SK-N-SH treated with all-trans-retinoic acid at 6 μM for 48 hours (cell line): Measurements from ENCODE around the gene OBSCN.

Experiments
- ATAC-seq: fragments of 200-7000 bp; cut with Tn5 transposase; 3 replicates; pipeline ENCODE4 v1.9.1; 2020; ENCODE audit warnings: mild to moderate bottlenecking, moderate library complexity
- ARNTL ChIP-seq: fragments of 450-650 bp; formaldehyde crosslinking; IDR thresholded peaks from 2 replicates; pipeline ENCODE4 v1.5.0; 2020; ENCODE audit warnings: low read depth, mild to moderate bottlenecking, moderate library complexity, borderline replicate concordance
- BACH2 ChIP-seq: fragments of 250-450 bp; sonication (Bioruptor Pico); IDR thresholded peaks from 2 replicates; pipeline ENCODE4 v1.9.0; 2021; ENCODE audit warnings: mild to moderate bottlenecking, borderline replicate concordance
- CREB5 ChIP-seq: fragments of 250-450 bp; sonication (Bioruptor Pico); IDR thresholded peaks from 2 replicates; pipeline ENCODE4 v1.5.1; 2020; ENCODE audit warnings: low read depth, mild to moderate bottlenecking, moderate library complexity
- CSDC2 ChIP-seq: fragments of 250-450 bp; sonication (Bioruptor Pico); IDR thresholded peaks from 2 replicates; pipeline ENCODE4 v1.5.0; 2020; ENCODE audit warnings: mild to moderate bottlenecking, moderate library complexity
- CSRNP3 ChIP-seq: fragments of 250-450 bp; sonication (Bioruptor Pico); IDR thresholded peaks from 2 replicates; pipeline ENCODE4 v1.5.1; 2021; ENCODE audit warnings: mild to moderate bottlenecking, moderate library complexity
- ESRRG ChIP-seq: fragments of 250-450 bp; sonication (Bioruptor Pico); IDR thresholded peaks from 2 replicates; pipeline ENCODE4 v1.6.1; 2021; ENCODE audit warnings: mild to moderate bottlenecking
- OSR1 ChIP-seq: fragments of 250-450 bp; sonication (Bioruptor Pico); IDR thresholded peaks from 2 replicates; pipeline ENCODE4 v1.8.0; 2022; ENCODE audit warnings: moderate library complexity, mild to moderate bottlenecking, inconsistent platforms
- PATZ1 ChIP-seq: fragments of 250-450 bp; sonication (Bioruptor Pico); IDR thresholded peaks from 2 replicates; pipeline ENCODE4 v1.8.0; 2020; ENCODE audit warnings: mild to moderate bottlenecking, moderate library complexity, borderline replicate concordance
- POU6F1 ChIP-seq: fragments of 250-450 bp; sonication (Bioruptor Pico); IDR thresholded peaks from 2 replicates; pipeline ENCODE4 v1.8.0; 2021; ENCODE audit warnings: low read depth, mild to moderate bottlenecking, moderate library complexity, borderline replicate concordance
- PPARA ChIP-seq: fragments of 250-450 bp; sonication (Bioruptor Pico); IDR thresholded peaks from 2 replicates; pipeline ENCODE4 v1.5.0; 2020; ENCODE audit warnings: mild to moderate bottlenecking, borderline replicate concordance
- RARB ChIP-seq: fragments of 250-450 bp; sonication (Bioruptor Pico); IDR thresholded peaks from 2 replicates; pipeline ENCODE4 v1.8.0; 2021; ENCODE audit warnings: mild to moderate bottlenecking, moderate library complexity
- SNAI2 ChIP-seq: fragments of 250-450 bp; sonication (Bioruptor Pico); IDR thresholded peaks from 2 replicates; pipeline ENCODE4 v1.5.0; 2020; ENCODE audit warnings: mild to moderate bottlenecking, moderate library complexity
- TCF4 ChIP-seq: fragments of 250-450 bp; sonication (Bioruptor Pico); IDR thresholded peaks from 2 replicates; pipeline ENCODE4 v1.8.0; 2021; ENCODE audit warnings: mild to moderate bottlenecking, moderate library complexity, borderline replicate concordance
- TOX ChIP-seq: fragments of 250-450 bp; sonication (Bioruptor Pico); IDR thresholded peaks from 2 replicates; pipeline ENCODE4 v1.8.0; 2021; ENCODE audit warnings: mild to moderate bottlenecking, moderate library complexity, borderline replicate concordance
- TSHZ2 ChIP-seq: fragments of 250-450 bp; sonication (Bioruptor Pico); IDR thresholded peaks from 2 replicates; pipeline ENCODE4 v1.5.0; 2020; ENCODE audit warnings: mild to moderate bottlenecking, moderate library complexity
- ZC3H10 ChIP-seq: fragments of 250-450 bp; sonication (Bioruptor Pico); IDR thresholded peaks from 2 replicates; pipeline ENCODE4 v1.5.1; 2021; ENCODE audit warnings: mild to moderate bottlenecking, moderate library complexity
- ZFP3 ChIP-seq: fragments of 250-450 bp; sonication (Bioruptor Pico); IDR thresholded peaks from 2 replicates; pipeline ENCODE4 v1.5.0; 2020; ENCODE audit warnings: mild to moderate bottlenecking, moderate library complexity
- ZFP30 ChIP-seq: fragments of 450-650 bp; formaldehyde crosslinking; IDR thresholded peaks from 2 replicates; pipeline ENCODE4 v1.5.0; 2022; ENCODE audit warnings: mild to moderate bottlenecking, moderate library complexity
- ZNF565 ChIP-seq: fragments of 450-650 bp; formaldehyde crosslinking; conservative IDR thresholded peaks from 2 replicates; pipeline ENCODE4 v1.5.0; 2020; ENCODE audit warnings: low read depth, mild to moderate bottlenecking, moderate library complexity
- ZNF8 ChIP-seq: fragments of 450-650 bp; formaldehyde crosslinking; IDR thresholded peaks from 2 replicates; pipeline ENCODE4 v1.5.0; 2020; ENCODE audit warnings: mild to moderate bottlenecking, moderate library complexity

OBSCN gene

GRCh38 chr1:228272831-228273571, 65.2 kb downstream of the OBSCN start:
- no peak for ATAC-seq
- TF ChIP-seq OSR1 (CRISPR knock-in tag) (no peak), BACH2 (no peak), ZFP30 (CRISPR knock-in tag) (no peak), ARNTL (CRISPR knock-in tag) (no peak), CREB5 (CRISPR knock-in tag) (no peak), ZNF8 (CRISPR knock-in tag) (no peak), SNAI2 (CRISPR knock-in tag) (no peak), ZNF565 (CRISPR knock-in tag) (no peak), TOX (CRISPR knock-in tag) (no peak), ZC3H10 (CRISPR knock-in tag) (no peak), ESRRG (CRISPR knock-in tag) (no peak), CSRNP3 (CRISPR knock-in tag) (no peak), CSDC2 (CRISPR knock-in tag) (no peak), RARB (CRISPR knock-in tag) (no peak), PATZ1 (CRISPR knock-in tag) (no peak)
- TF ChIP-seq, all 23 proteins: peak for 0

GRCh38 chr1:228273720-228274451, 66.0 kb downstream of the OBSCN start:
- ATAC-seq = no peak
- TF ChIP-seq TCF4 (no peak), TSHZ2 (CRISPR knock-in tag) (no peak), ZFP3 (CRISPR knock-in tag) (no peak), ZFP30 (CRISPR knock-in tag) (no peak), PPARA (CRISPR knock-in tag) (no peak), ZNF565 (CRISPR knock-in tag) (no peak), POU6F1 (no peak), BACH2 (no peak)
